GM12878 (cell line): ENCODE results near the gene FAAP100.

ENCODE experiments used
- CTCF ChIP-seq, 3 experiments: IDR thresholded peaks in 2 of 3; conservative IDR thresholded peaks in 1 of 3; 2 replicates each; pipeline ENCODE4 v1.5.1; 2011; ENCODE audit warnings: low read depth in 3 of 3, low read length in 3 of 3, mild to moderate bottlenecking in 3 of 3, control low read depth in 2 of 3, moderate library complexity in 2 of 3, inconsistent platforms in 1 of 3, mixed read lengths in 1 of 3; ENCODE audit not compliant: control insufficient read depth in 2 of 3, insufficient read depth in 1 of 3; ENCODE audit errors: extremely low read depth in 1 of 3
- ELK1 ChIP-seq: IDR thresholded peaks from 2 replicates; pipeline ENCODE4 v1.6.1; 2012; ENCODE audit warnings: low read depth, low read length, improper control_type of control experiment
- MLLT1 ChIP-seq: fragments of 450-650 bp; IDR thresholded peaks from 2 replicates; pipeline ENCODE4 v1.6.1; 2016; ENCODE audit warnings: mild to moderate bottlenecking
- POLR2A ChIP-seq: IDR thresholded peaks from 2 replicates; pipeline ENCODE4 v1.6.1; 2011; ENCODE audit warnings: low read depth, mild to moderate bottlenecking, low read length
- REST ChIP-seq: IDR thresholded peaks from 2 replicates; pipeline ENCODE4 v1.6.1; 2012; ENCODE audit warnings: mild to moderate bottlenecking, low read depth, low read length
- USF1 ChIP-seq: IDR thresholded peaks from 2 replicates; pipeline ENCODE4 v1.6.1; 2011; ENCODE audit warnings: borderline replicate concordance, low read depth, mild to moderate bottlenecking, moderate library complexity, mixed read lengths, low read length; ENCODE audit not compliant: insufficient read depth; ENCODE audit errors: extremely low read length
- ZNF274 ChIP-seq: IDR thresholded peaks from one replicate; pipeline ENCODE4 v1.8.0; 2011; ENCODE audit not compliant: insufficient read length, insufficient read depth

- TF ChIP-seq REST = no peak
- no peak for TF ChIP-seq POLR2A
- TF ChIP-seq ZNF274 = no peak
- TF ChIP-seq CTCF (IDR thresholded peaks at IDR 0.05 in 2 of 3, conservative IDR thresholded peaks at IDR 0.05 in 1 of 3; ENCODE audit: control insufficient read depth in 2 of 3, extremely low read depth in 1 of 3, insufficient read depth in 1 of 3, low read depth in 3 of 3, low read length in 3 of 3) = no peak
- no peak for TF ChIP-seq USF1
- TF ChIP-seq ELK1 = no peak
- no peak for TF ChIP-seq MLLT1
Measured at GRCh38 chr17:81572563-81573168, 20.5 kb upstream of the FAAP100 start.
